Naive thymus-derived CD8-positive, alpha-beta T cell (primary cell): Measurements from ENCODE around the gene TRIAP1. TPM values are rescaled to one million over a fixed set of nuclear protein-coding genes. Genes with fewer than 3 reads are reported as not detected.
"Not testable (repeated sequence)": the region's sequence is repeated elsewhere in the genome, so short reads cannot be mapped to it uniquely, and the experiment has no call there.

Experiments used
- ATAC-seq, 2 donors: fragments of 150-1000 bp; cut with Tn5 transposase in 1 of 2; sonication (Bioruptor Pico), chemical (Tn5 transposase) in 1 of 2; 1 replicate in 1 of 2; 2 replicates in 1 of 2; pipeline ENCODE4 v1.10.0; 2021; ENCODE audit warnings: mild to moderate bottlenecking in 2 of 2, moderate library complexity in 2 of 2
- POLR2A ChIA-PET: fragments of 350-600 bp; sonication (Branson Sonifier 250); formaldehyde crosslinking; loops from one replicate; lab custom pipeline; 2021; ENCODE audit warnings: antibody characterized with exemption; lab: Charles Lee
- DNase-seq, 10 donors: peaks; one replicate each; pipeline versions ENCODE4 v3.0.0 to v3.0.0-alpha.2; 2020 to 2022
- H3K27ac Mint-ChIP-seq, 10 donors: one replicate each; pipeline ENCODE4 v1.8.0; 2020 to 2022; ENCODE audit warnings: mild to moderate bottlenecking in 10 of 10, mixed read lengths in 10 of 10, moderate library complexity in 4 of 10, inconsistent platforms in 1 of 10
- H3K27me3 Mint-ChIP-seq, 5 donors: one replicate each; pipeline ENCODE4 v1.8.0; 2021 to 2022; ENCODE audit warnings: mixed read lengths in 5 of 5
- H3K36me3 Mint-ChIP-seq, 3 donors: one replicate each; pipeline ENCODE4 v1.8.0; 2020 to 2022; ENCODE audit warnings: mixed read lengths in 3 of 3, mild to moderate bottlenecking in 2 of 3, inconsistent platforms in 1 of 3
- H3K4me1 Mint-ChIP-seq, 4 donors: one replicate each; pipeline ENCODE4 v1.8.0; 2021 to 2022; ENCODE audit warnings: mixed read lengths in 4 of 4
- H3K4me3 Mint-ChIP-seq, 10 donors: one replicate each; pipeline ENCODE4 v1.8.0; 2020 to 2022; ENCODE audit warnings: mild to moderate bottlenecking in 10 of 10, mixed read lengths in 10 of 10, moderate library complexity in 6 of 10, inconsistent platforms in 1 of 10
- H3K9me3 Mint-ChIP-seq, 9 donors: one replicate each; pipeline ENCODE4 v1.8.0; 2020 to 2022; ENCODE audit warnings: mixed read lengths in 9 of 9, mild to moderate bottlenecking in 3 of 9, inconsistent platforms in 1 of 9, moderate library complexity in 1 of 9
- polyA plus RNA-seq, 3 donors: library from polyadenylated mRNA; unstranded; fragments of 300-500 nt; fragmentation: Illumina TruSeq; gene quantifications; one replicate each; pipeline ENCODE4 v1.2.3, GENCODE V29; 2021
- total RNA-seq, 8 experiments: library from RNA in 2 of 8; stranded (reverse) in 2 of 8; gene quantifications; one replicate each; pipeline ENCODE4 v1.2.3 and lab custom pipeline; 2021 to 2026

Gene TRIAP1
- total and polyA plus RNA-seq, 5 experiments from 2014 or later = 21.9 to 65.2 (median 54.1) TPM

DNA sequence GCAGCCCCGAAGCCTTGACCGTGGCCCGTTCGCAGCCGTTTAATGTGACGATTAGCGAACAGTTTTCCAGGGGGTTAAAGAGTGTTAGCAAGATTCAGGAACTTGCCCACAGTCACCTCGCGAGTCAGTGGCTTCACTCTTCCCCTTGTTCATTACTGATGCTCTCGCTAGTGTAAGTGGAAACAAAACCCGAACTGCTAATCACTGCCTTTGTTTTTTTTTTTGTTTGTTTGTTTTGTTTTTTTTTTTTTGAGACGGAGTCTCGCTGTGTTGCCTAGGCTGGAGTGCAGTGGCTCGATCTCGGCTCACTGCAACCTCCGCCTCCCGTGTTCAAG lies 627 bp upstream of the TRIAP1 start:
- Mint-ChIP-seq H3K36me3 (peaks cover 0 to 36% (median 0%) of the 10 kb centered on the region in 3 donors), H3K4me3 (peak overlapping the region; percentile 90 to 100 (median 98)), H3K27ac (peak overlapping the region; percentile 94 to 99 (median 98)), H3K4me1 (peaks cover 9 to 45% (median 27%) of the 10 kb centered on the region in 4 donors)
- not testable (repeated sequence) for DNase-seq, ATAC-seq, H3K27me3 Mint-ChIP-seq, H3K9me3 Mint-ChIP-seq
- POLR2A ChIA-PET = interaction anchor here (0.7 to 3.6 kb wide), 4 partner anchors 8 to 1978 kb away, joined by 4 to 18 read pairs (median 4); partner anchors contain the start of genes RPLP0 and SRSF9

GRCh38 chr12:120444676-120445075 lies 1.5 kb downstream of the TRIAP1 start:
- H3K27ac Mint-ChIP-seq = peak overlapping the region in 8 of 10 donors; percentile 35 to 99 (median 78)
- H3K27me3 Mint-ChIP-seq = peaks cover 0 to 1% (median 0%) of the 10 kb centered on the region in 5 donors
- no peak for ATAC-seq
- POLR2A ChIA-PET = interaction anchor here (0.5 to 3.6 kb wide), 6 partner anchors 15 to 387 kb away, joined by 3 to 18 read pairs (median 5); partner anchors contain the start of gene SRSF9
- peaks cover 0 to 45% (median 0%) of the 10 kb centered on the region in 3 donors for H3K36me3 Mint-ChIP-seq
- peaks cover 9 to 49% (median 36%) of the 10 kb centered on the region in 4 donors for H3K4me1 Mint-ChIP-seq
- H3K9me3 Mint-ChIP-seq = no peaks in the 10 kb centered on the region
- H3K4me3 Mint-ChIP-seq = peak overlapping the region; percentile 90 to 100 (median 98)
- DNase-seq = no peak

- Mint-ChIP-seq H3K36me3 (peaks cover 0 to 41% (median 0%) of the 10 kb centered on the region in 3 donors), H3K4me1 (peaks cover 5 to 35% (median 33%) of the 10 kb centered on the region in 4 donors), H3K27me3 (no peaks in the 10 kb centered on the region), H3K4me3 (peak overlapping the region; percentile 28 to 83 (median 56)), H3K27ac (peak overlapping the region in 8 of 10 donors; percentile 3 to 81 (median 49)), H3K9me3 (no peaks in the 10 kb centered on the region)
- DNase-seq (peak; percentile 68 to 86 (median 74)), ATAC-seq (peak; percentile 43 to 51)
- POLR2A ChIA-PET = interaction anchor here (0.9 to 1.1 kb wide), 4 partner anchors 9 to 56 kb away, joined by 3 to 4 read pairs (median 3); partner anchors contain the start of genes DYNLL1 and SRSF9
Measured at GRCh38 chr12:120439646-120440247, 6.4 kb downstream of the TRIAP1 start.

GRCh38 chr12:120438495-120439198 lies 7.5 kb downstream of the TRIAP1 start:
- H3K27me3 Mint-ChIP-seq = no peaks in the 10 kb centered on the region
- POLR2A ChIA-PET = interaction anchor here (0.7 to 1.8 kb wide), 6 partner anchors 7 to 362 kb away, joined by 3 to 13 read pairs (median 6); partner anchors contain the start of genes GATC, RNU4-1, RNU4-2 and TRIAP1
- H3K36me3 Mint-ChIP-seq = peaks cover 0 to 36% (median 0%) of the 10 kb centered on the region in 3 donors
- peaks cover 5 to 33% (median 30%) of the 10 kb centered on the region in 4 donors for H3K4me1 Mint-ChIP-seq
- no peak for DNase-seq
- H3K27ac Mint-ChIP-seq = peak overlapping the region; percentile 47 to 97 (median 94)
- H3K4me3 Mint-ChIP-seq = peak overlapping the region; percentile 83 to 98 (median 96)
- no peaks in the 10 kb centered on the region for H3K9me3 Mint-ChIP-seq
- ATAC-seq = no peak

DNA sequence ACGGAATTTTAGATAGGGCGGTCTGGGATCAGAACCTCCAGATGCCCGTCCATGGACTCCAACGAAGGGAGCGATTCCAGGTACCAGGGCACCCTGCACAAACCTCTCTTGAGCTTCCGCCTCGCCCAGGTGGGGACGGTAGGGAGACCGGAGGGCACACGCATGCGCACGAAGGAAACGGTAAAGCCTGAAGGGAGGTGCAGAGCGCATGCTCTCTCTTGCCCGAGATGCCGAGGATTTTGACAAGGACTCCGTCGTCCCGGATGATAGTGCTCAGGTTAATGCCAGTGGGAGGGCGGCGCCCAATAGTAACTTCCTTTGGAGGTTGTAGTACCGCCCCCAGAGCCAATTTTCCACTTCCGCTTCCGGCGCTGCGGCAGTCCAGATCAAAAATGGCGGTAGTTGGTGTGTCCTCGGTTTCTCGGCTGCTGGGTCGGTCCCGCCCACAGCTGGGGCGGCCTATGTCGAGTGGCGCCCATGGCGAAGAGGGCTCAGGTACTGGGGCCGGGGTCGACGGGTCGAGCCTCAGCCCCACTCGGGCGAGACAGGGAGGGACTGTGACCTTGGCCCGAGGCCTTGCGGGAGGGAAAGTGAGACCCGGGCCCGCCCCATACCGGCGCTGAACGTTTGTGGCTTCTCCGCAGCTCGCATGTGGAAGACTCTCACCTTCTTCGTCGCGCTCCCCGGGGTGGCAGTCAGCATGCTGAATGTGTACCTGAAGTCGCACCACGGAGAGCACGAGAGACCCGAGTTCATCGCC lies 8.3 kb downstream of the TRIAP1 start, which contains the start of gene COX6A1:
COX6A1 (plus strand) TSS at position 379 of the 760 bp plus-strand sequence; CDS start at position 393, 14 bp downstream.
- ATAC-seq (peak; percentile 94 to 96), DNase-seq (peak; percentile 86 to 99 (median 97))
- Mint-ChIP-seq H3K9me3 (no peaks in the 10 kb centered on the region), H3K4me1 (peaks cover 5 to 33% (median 30%) of the 10 kb centered on the region in 4 donors), H3K4me3 (peak within 1 kb of the TSS; percentile 83 to 98 (median 96)), H3K27ac (peak within 1 kb of the TSS; percentile 47 to 97 (median 95)), H3K27me3 (peaks cover 0 to 2% (median 0%) of the 10 kb centered on the region in 5 donors), H3K36me3 (peaks cover 0 to 29% (median 0%) of the 10 kb centered on the region in 3 donors)
- POLR2A ChIA-PET = interaction anchor here (0.7 to 1.8 kb wide), 9 partner anchors 8 to 362 kb away, joined by 3 to 13 read pairs (median 5); partner anchors contain the start of genes GATC, RNU4-1, RNU4-2 and SIRT4

- ATAC-seq (no peak), DNase-seq (no peak)
- POLR2A ChIA-PET = no interaction called here
- Mint-ChIP-seq H3K4me3 (no peak overlapping the region), H3K36me3 (no peaks in the 10 kb centered on the region), H3K9me3 (no peaks in the 10 kb centered on the region), H3K4me1 (peaks cover 3 to 14% (median 9%) of the 10 kb centered on the region in 4 donors), H3K27me3 (peaks cover 0 to 8% (median 3%) of the 10 kb centered on the region in 5 donors), H3K27ac (no peak overlapping the region)
Measured at GRCh38 chr12:120432772-120433525, 13.2 kb downstream of the TRIAP1 start.

- peaks cover 1 to 6% (median 2%) of the 10 kb centered on the region in 4 donors for H3K4me1 Mint-ChIP-seq
- POLR2A ChIA-PET = interaction anchor here (0.6 to 1.2 kb wide), 7 partner anchors 8 to 631 kb away, joined by 3 to 8 read pairs (median 3); partner anchors contain the start of genes COX6A1, DYNLL1, MLEC and RNU4-2
- H3K4me3 Mint-ChIP-seq = peak overlapping the region in 1 of 10 donors; percentile 29
- no peaks in the 10 kb centered on the region for H3K9me3 Mint-ChIP-seq
- DNase-seq (no peak), ATAC-seq (no peak)
- H3K27ac Mint-ChIP-seq = no peak overlapping the region
- peaks cover 0 to 8% (median 3%) of the 10 kb centered on the region in 5 donors for H3K27me3 Mint-ChIP-seq
- no peaks in the 10 kb centered on the region for H3K36me3 Mint-ChIP-seq
Measured at GRCh38 chr12:120429368-120429767, 16.8 kb downstream of the TRIAP1 start.

DNA sequence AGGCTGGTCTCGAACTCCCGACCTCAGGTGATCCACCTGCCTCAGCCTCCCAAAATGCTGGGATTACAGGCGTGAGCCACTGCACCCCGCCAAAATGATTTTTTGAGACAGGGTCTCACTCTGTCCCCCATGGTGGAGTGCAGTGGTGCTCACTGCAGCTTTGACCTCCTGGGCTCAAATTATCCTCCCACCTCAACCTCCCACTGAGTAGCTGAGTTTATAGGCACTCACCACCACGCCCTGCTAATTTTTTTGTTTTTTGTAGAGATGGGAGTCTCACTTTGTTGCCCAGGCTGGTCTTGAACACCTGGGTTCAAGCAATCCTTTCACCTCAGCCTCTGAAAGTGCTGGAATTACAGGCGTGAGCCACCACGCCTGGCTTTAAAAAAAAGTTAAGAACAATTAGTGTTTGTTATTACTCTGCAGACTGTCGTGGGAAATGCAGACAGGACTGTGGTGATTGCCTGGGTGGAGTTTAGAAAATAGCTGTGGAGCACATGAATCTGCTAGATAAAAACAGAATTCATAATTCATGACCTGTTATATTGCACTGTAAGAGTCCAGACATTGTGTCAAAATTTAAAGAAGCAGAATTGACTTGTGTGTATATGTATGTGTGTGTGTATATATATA lies 17.5 kb downstream of the TRIAP1 start:
- H3K36me3 Mint-ChIP-seq = no peaks in the 10 kb centered on the region
- peaks cover 0 to 8% (median 3%) of the 10 kb centered on the region in 5 donors for H3K27me3 Mint-ChIP-seq
- peaks cover 1 to 6% (median 2%) of the 10 kb centered on the region in 4 donors for H3K4me1 Mint-ChIP-seq
- H3K4me3 Mint-ChIP-seq = no peak overlapping the region
- DNase-seq (no peak), ATAC-seq (no peak)
- no peaks in the 10 kb centered on the region for H3K9me3 Mint-ChIP-seq
- POLR2A ChIA-PET = interaction anchor here (0.6 to 1.2 kb wide), 5 partner anchors 9 to 631 kb away, joined by 3 read pairs; partner anchors contain the start of genes COX6A1, DYNLL1 and RNU4-2
- H3K27ac Mint-ChIP-seq = no peak overlapping the region

- H3K36me3 Mint-ChIP-seq = no peaks in the 10 kb centered on the region
- DNase-seq = no peak
- POLR2A ChIA-PET = no interaction called here
- no peak overlapping the region for H3K27ac Mint-ChIP-seq
- H3K4me1 Mint-ChIP-seq = peaks cover 1 to 6% (median 2%) of the 10 kb centered on the region in 4 donors
- no peaks in the 10 kb centered on the region for H3K9me3 Mint-ChIP-seq
- H3K4me3 Mint-ChIP-seq = no peak overlapping the region
- no peak for ATAC-seq
- H3K27me3 Mint-ChIP-seq = peaks cover 0 to 5% (median 2%) of the 10 kb centered on the region in 5 donors
Measured at GRCh38 chr12:120425797-120426196, 20.4 kb downstream of the TRIAP1 start.

DNA sequence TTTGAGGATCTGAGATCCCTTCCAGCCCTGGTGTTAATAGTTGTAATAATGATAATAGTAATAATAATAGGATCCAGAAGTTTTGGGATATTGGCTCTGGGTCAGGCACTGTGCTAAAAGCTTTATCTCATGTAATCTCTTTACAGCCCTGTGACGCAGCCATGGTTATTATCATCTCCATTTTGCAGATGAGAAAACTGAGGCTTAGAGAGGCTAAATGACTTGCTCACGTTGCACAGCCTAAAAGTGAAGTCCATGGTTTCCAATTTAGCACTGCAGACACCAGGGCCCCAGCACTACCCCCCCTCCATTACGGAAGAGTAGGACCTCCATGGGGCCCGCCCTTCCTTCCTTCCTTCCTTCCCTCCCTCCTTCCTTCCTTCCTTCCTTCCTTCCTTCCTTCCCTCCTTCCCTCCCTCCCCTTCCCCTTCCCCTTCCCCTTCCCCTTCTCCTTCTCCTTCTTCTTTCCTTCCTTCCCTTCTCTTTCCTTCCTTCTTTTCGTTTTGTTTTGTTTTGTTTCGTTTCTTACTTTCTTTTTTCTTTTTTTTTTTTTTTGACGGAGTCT lies 23.2 kb downstream of the TRIAP1 start:
- Mint-ChIP-seq H3K9me3 (no peaks in the 10 kb centered on the region), H3K27ac (no peak overlapping the region), H3K4me3 (no peak overlapping the region), H3K36me3 (no peaks in the 10 kb centered on the region), H3K27me3 (no peaks in the 10 kb centered on the region), H3K4me1 (no peaks in the 10 kb centered on the region)
- POLR2A ChIA-PET = interaction anchor here (0.5 to 0.7 kb wide), 2 partner anchors 31 to 60 kb away, joined by 3 read pairs; no protein-coding TSS in a partner anchor
- DNase-seq (no peak), ATAC-seq (no peak)
